K562 (cell line): ENCODE results near the gene FLOT2. TPM values are rescaled to one million over a fixed set of nuclear protein-coding genes. Genes with fewer than 3 reads are reported as not detected.
A peak's percentile ranks its signal among the peaks of the same experiment; 100 is the strongest.

Experiments
- ATAC-seq: fragments of 200-7000 bp; cut with Tn5 transposase; 3 replicates; pipeline ENCODE4 v1.9.1; 2020; ENCODE audit warnings: moderate library complexity
- BruUV-seq: library from RNA; stranded (reverse); fragments of 400-500 nt; replicated peaks from 2 replicates; lab custom pipeline; 2021; lab: Mats Ljungman, UMichigan
- CTCF ChIA-PET: fragments of 300-600 bp; formaldehyde crosslinking; extraction: SDS; loops from one replicate; lab custom pipeline; 2021; ENCODE audit warnings: low intra/inter-chr PET ratio; lab: Yijun Ruan, JAX
- POLR2A ChIA-PET: fragments of 300-600, 350-650 bp; sonication (Branson Sonifier 250); formaldehyde crosslinking; extraction: SDS; loops from one replicate; lab custom pipeline; 2021; ENCODE audit warnings: antibody characterized with exemption, inconsistent platforms; lab: Yijun Ruan, JAX
- DNase-seq, 4 experiments: peaks; one replicate each; pipeline versions ENCODE4 v3.0.0 to v3.0.0-alpha.2; 2011 to 2018; ENCODE audit warnings: low spot score in 3 of 4, mixed read lengths in 3 of 4; ENCODE audit errors: extremely low read depth in 1 of 4
- FAIRE-seq: peaks from 2 replicates; lab custom pipeline; 2011; peaks lifted over from hg19 to GRCh38; lab: Jason Lieb, UNC
- H2AFZ ChIP-seq: 2 replicates; pipeline ENCODE4 v1.6.0; 2011; ENCODE audit warnings: low read depth, low read length, control low read depth, inconsistent platforms
- H3K27ac ChIP-seq: fragments of 200-600 bp; 3 replicates; pipeline ENCODE4 v1.8.0; 2011; ENCODE audit warnings: low read depth, mild to moderate bottlenecking, control low read depth, inconsistent platforms, low read length, moderate library complexity, mixed read lengths; ENCODE audit errors: extremely low read depth
- H3K27me3 ChIP-seq, 2 experiments: fragments of 300-600 bp in 1 of 2; 2 replicates in 1 of 2; 3 replicates in 1 of 2; pipeline versions ENCODE4 v1.6.0 to v1.8.0; 2011; ENCODE audit warnings: inconsistent platforms in 2 of 2, low read length in 2 of 2, mild to moderate bottlenecking in 1 of 2, mixed read lengths in 1 of 2, moderate library complexity in 1 of 2; ENCODE audit not compliant: control insufficient read depth in 2 of 2, insufficient read depth in 2 of 2
- H3K36me3 ChIP-seq: fragments of 300-600 bp; 3 replicates; pipeline ENCODE4 v1.8.0; 2011; ENCODE audit warnings: mild to moderate bottlenecking, low read length, inconsistent platforms; ENCODE audit not compliant: control insufficient read depth, insufficient read depth
- H3K4me1 ChIP-seq, 2 experiments: fragments of 200-600 bp in 1 of 2; replicated peaks in 1 of 2; 2 replicates in 1 of 2; 3 replicates in 1 of 2; pipeline versions ENCODE4 v1.5.1 to v1.8.0; 2011; ENCODE audit warnings: inconsistent platforms in 2 of 2, low read length in 2 of 2, mild to moderate bottlenecking in 1 of 2, mixed read lengths in 1 of 2, moderate library complexity in 1 of 2; ENCODE audit not compliant: control insufficient read depth in 2 of 2, insufficient read depth in 2 of 2
- H3K4me2 ChIP-seq: 2 replicates; pipeline ENCODE4 v1.6.1; 2011; ENCODE audit warnings: low read length, control low read depth, inconsistent platforms, mixed read lengths; ENCODE audit not compliant: insufficient read depth
- H3K4me3 ChIP-seq: fragments of 200-600 bp; sonication (generic), shearing (Covaris generic); 2 replicates; pipeline ENCODE4 v1.5.1; 2016; ENCODE audit warnings: control low read depth, inconsistent platforms
- H3K79me2 ChIP-seq: fragments of 200-600 bp; 3 replicates; pipeline ENCODE4 v1.8.0; 2011; ENCODE audit warnings: low read length, inconsistent platforms; ENCODE audit not compliant: control insufficient read depth, insufficient read depth
- H3K9ac ChIP-seq, 2 experiments: 2 replicates each; pipeline versions ENCODE4 v1.6.0 to v1.6.1; 2011; ENCODE audit warnings: low read depth in 2 of 2, low read length in 2 of 2, control low read depth in 1 of 2, inconsistent platforms in 1 of 2, mild to moderate bottlenecking in 1 of 2, mixed read lengths in 1 of 2; ENCODE audit not compliant: insufficient read depth in 1 of 2
- H3K9me1 ChIP-seq: one replicate; pipeline ENCODE4 v1.6.0; 2011; ENCODE audit warnings: inconsistent platforms, mild to moderate bottlenecking, low read length, moderate library complexity; ENCODE audit not compliant: control insufficient read depth, insufficient read depth
- H3K9me3 ChIP-seq: replicated peaks from 2 replicates; pipeline ENCODE4 v1.5.1; 2011; ENCODE audit warnings: low read depth, low read length, inconsistent platforms; ENCODE audit not compliant: control insufficient read depth, insufficient read depth
- H4K20me1 ChIP-seq: replicated peaks from 2 replicates; pipeline ENCODE4 v1.6.1; 2011; ENCODE audit warnings: low read length, inconsistent platforms, mixed read lengths; ENCODE audit not compliant: control insufficient read depth, insufficient read depth
- LCOR ChIP-seq: sonication (generic); formaldehyde crosslinking; IDR thresholded peaks from 2 replicates; pipeline ENCODE4 v1.8.0; 2022; ENCODE audit warnings: mild to moderate bottlenecking, missing genetic modification reagents
- SIRT6 ChIP-seq: IDR thresholded peaks from one replicate; pipeline ENCODE4 v1.6.1; 2012; ENCODE audit warnings: low read depth, mild to moderate bottlenecking, control low read depth, inconsistent platforms, low read length, moderate library complexity
- THRAP3 ChIP-seq: fragments of 450-650 bp; IDR thresholded peaks from 2 replicates; pipeline ENCODE4 v1.6.1; 2016; ENCODE audit warnings: mild to moderate bottlenecking, inconsistent platforms, borderline replicate concordance
- ZZZ3 ChIP-seq: fragments of 450-650 bp; IDR thresholded peaks from 2 replicates; pipeline ENCODE4 v1.6.1; 2016; ENCODE audit warnings: antibody characterized with exemption, mild to moderate bottlenecking, moderate library complexity
- WGBS: fragments of 100-300 bp; shearing (Covaris generic); methylation state at CpG from one replicate; pipeline ENCODE4 v1.1.6; 2016; ENCODE audit warnings: low coverage, mixed read lengths; ENCODE audit not compliant: insufficient coverage; ENCODE audit errors: missing lambda C conversion rate; 5-methylcytosine and 5-hydroxymethylcytosine counted together
- in situ Hi-C: fragments of 300-500 bp; cut with MboI; formaldehyde crosslinking; loops from 4 replicates; pipeline ENCODE4 v1.15.0; 2018; ENCODE audit warnings: inconsistent platforms, mixed read lengths
- intact Hi-C: fragments of 100-400 bp; cut with micrococcal nuclease; formaldehyde crosslinking; loops from 2 replicates; pipeline ENCODE4 v1.14.2; 2022
- polyA plus RNA-seq, 8 experiments: library from polyadenylated mRNA; depleted of rRNA in 4 of 8; stranded (reverse) in 5 of 8; unstranded in 3 of 8; fragments of >200 nt; fragmentation: Nextera tagmentation in 2 of 8; fragmentation: Illumina TruSeq in 1 of 8; extraction: Ambion mirVana in 2 of 8; extraction: Trizol in 1 of 8; gene quantifications; 2 replicates each; pipeline versions ENCODE4 v1.2.1 to v1.2.3, GENCODE V29; 2011 to 2014; ENCODE audit warnings: inconsistent platforms in 1 of 8, missing spikeins in 1 of 8
- total RNA-seq, 7 experiments: library from RNA; depleted of rRNA in 6 of 7; stranded (reverse); fragments of >200 nt in 6 of 7; fragmentation: Illumina TruSeq in 2 of 7; extraction: Trizol in 2 of 7; gene quantifications; 2 replicates each; pipeline versions ENCODE4 v1.2.1 to v1.2.3, GENCODE V29; 2011 to 2021; ENCODE audit warnings: low replicate concordance in 1 of 7
- TF ChIP-seq, protein P1 (sequence below): fragments of 450-650 bp; IDR thresholded peaks from 2 replicates; pipeline ENCODE4 v1.6.1; 2016
- TF ChIP-seq, protein P2 (sequence below): fragments of 450-650 bp; formaldehyde crosslinking; IDR thresholded peaks from 2 replicates; pipeline ENCODE4 v1.4.0; 2020; ENCODE audit warnings: mild to moderate bottlenecking, moderate library complexity
- TF ChIP-seq, protein P3 (sequence below), 2 experiments: IDR thresholded peaks in 1 of 2; conservative IDR thresholded peaks in 1 of 2; 2 replicates each; pipeline ENCODE4 v1.6.1; 2016; ENCODE audit warnings: low read depth in 2 of 2, mild to moderate bottlenecking in 1 of 2, missing compliant biosample characterization in 1 of 2, missing genetic modification characterization in 1 of 2, moderate library complexity in 1 of 2

Gene FLOT2
- total and polyA plus RNA-seq, 9 of the 15 experiments (the other 6 are each of a cell fraction or from before 2014, with no cell fraction given) = 17.5 to 138 (median 41.7) TPM

- in situ Hi-C loops = no loop called here
- peak; percentile 31; the same call in 2 of the 3 replicates for ATAC-seq
- ChIA-PET POLR2A (interaction anchor here (0.6 to 3.7 kb wide), 7 partner anchors 9 to 161 kb away, joined by 3 to 14 read pairs (median 5); no protein-coding TSS in a partner anchor), CTCF (interaction anchor here (0.9 to 3.2 kb wide), 2 partner anchors 14 to 192 kb away, joined by 3 to 15 read pairs; partner anchors contain the start of gene TLCD1)
- Histone ChIP-seq H3K9me3 (peaks cover 4% of the 10 kb centered on the region; the same call in 1 of the 2 replicates), H3K27me3 (no peaks in the 10 kb centered on the region), H3K9ac (no peak overlapping the region; a peak in 1 of 4 replicates), H3K4me1 (peaks cover 2% of the 10 kb centered on the region in 2 experiments; a peak in 3 of 5 replicates), H3K9me1 (no peaks in the 10 kb centered on the region), H3K27ac (no peak overlapping the region), H3K4me3 (no peak overlapping the region), H4K20me1 (no peaks in the 10 kb centered on the region; the same call in 1 of the 2 replicates), H3K36me3 (peaks cover 91% of the 10 kb centered on the region), H3K4me2 (no peak overlapping the region), H3K79me2 (no peaks in the 10 kb centered on the region), H2AFZ (no peak overlapping the region)
- no TSS peak for BruUV-seq
- no peak for TF ChIP-seq ZZZ3
- TF ChIP-seq, protein P1, sequence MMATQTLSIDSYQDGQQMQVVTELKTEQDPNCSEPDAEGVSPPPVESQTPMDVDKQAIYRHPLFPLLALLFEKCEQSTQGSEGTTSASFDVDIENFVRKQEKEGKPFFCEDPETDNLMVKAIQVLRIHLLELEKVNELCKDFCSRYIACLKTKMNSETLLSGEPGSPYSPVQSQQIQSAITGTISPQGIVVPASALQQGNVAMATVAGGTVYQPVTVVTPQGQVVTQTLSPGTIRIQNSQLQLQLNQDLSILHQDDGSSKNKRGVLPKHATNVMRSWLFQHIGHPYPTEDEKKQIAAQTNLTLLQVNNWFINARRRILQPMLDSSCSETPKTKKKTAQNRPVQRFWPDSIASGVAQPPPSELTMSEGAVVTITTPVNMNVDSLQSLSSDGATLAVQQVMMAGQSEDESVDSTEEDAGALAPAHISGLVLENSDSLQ = peak; percentile 79
- intact Hi-C loops = no loop called here
- FAIRE-seq = peak; percentile 35
- DNase-seq = no peak
- WGBS = 42% methylated on average over 2 of the region's 2 CpGs
Observed at GRCh38 chr17:28918295-28918694, 20.8 kb upstream of the FLOT2 start.

- FAIRE-seq (no peak), ATAC-seq (no peak), DNase-seq (no peak)
- Histone ChIP-seq H3K4me1 (peaks cover 10 to 11% of the 10 kb centered on the region in 2 experiments), H3K9me1 (no peaks in the 10 kb centered on the region), H3K27me3 (no peaks in the 10 kb centered on the region), H3K27ac (no peak overlapping the region; the same call in 2 of the 3 replicates), H3K4me2 (no peak overlapping the region), H3K4me3 (no peak overlapping the region), H2AFZ (no peak overlapping the region), H3K36me3 (peaks cover 92% of the 10 kb centered on the region), H3K9ac (peak overlapping the region in 1 of 2 experiments; percentile 31; a peak in 1 of 4 replicates), H4K20me1 (peaks cover 4% of the 10 kb centered on the region), H3K9me3 (peaks cover 4% of the 10 kb centered on the region; the same call in 1 of the 2 replicates), H3K79me2 (no peaks in the 10 kb centered on the region)
- intact Hi-C loops (loop anchor here (2.0 kb wide), 1 partner anchor 69 kb away; no protein-coding TSS in a partner anchor), in situ Hi-C loops (no loop called here)
- no TSS peak for BruUV-seq
- 86% methylated on average over 5 of the region's 5 CpGs for WGBS
- CTCF ChIA-PET = interaction anchor here (3.2 kb wide), 1 partner anchor 191 kb away, joined by 15 read pairs; the partner anchor contains the start of gene TLCD1
- POLR2A ChIA-PET = interaction anchor here (1.1 to 3.7 kb wide), 5 partner anchors 9 to 271 kb away, joined by 3 to 14 read pairs (median 9); no protein-coding TSS in a partner anchor
- no peak for TF ChIP-seq SIRT6
- TF ChIP-seq, protein P2, sequence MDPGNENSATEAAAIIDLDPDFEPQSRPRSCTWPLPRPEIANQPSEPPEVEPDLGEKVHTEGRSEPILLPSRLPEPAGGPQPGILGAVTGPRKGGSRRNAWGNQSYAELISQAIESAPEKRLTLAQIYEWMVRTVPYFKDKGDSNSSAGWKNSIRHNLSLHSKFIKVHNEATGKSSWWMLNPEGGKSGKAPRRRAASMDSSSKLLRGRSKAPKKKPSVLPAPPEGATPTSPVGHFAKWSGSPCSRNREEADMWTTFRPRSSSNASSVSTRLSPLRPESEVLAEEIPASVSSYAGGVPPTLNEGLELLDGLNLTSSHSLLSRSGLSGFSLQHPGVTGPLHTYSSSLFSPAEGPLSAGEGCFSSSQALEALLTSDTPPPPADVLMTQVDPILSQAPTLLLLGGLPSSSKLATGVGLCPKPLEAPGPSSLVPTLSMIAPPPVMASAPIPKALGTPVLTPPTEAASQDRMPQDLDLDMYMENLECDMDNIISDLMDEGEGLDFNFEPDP (CRISPR knock-in tag) = no peak
- no peak for TF ChIP-seq THRAP3
- TF ChIP-seq, protein P3, sequence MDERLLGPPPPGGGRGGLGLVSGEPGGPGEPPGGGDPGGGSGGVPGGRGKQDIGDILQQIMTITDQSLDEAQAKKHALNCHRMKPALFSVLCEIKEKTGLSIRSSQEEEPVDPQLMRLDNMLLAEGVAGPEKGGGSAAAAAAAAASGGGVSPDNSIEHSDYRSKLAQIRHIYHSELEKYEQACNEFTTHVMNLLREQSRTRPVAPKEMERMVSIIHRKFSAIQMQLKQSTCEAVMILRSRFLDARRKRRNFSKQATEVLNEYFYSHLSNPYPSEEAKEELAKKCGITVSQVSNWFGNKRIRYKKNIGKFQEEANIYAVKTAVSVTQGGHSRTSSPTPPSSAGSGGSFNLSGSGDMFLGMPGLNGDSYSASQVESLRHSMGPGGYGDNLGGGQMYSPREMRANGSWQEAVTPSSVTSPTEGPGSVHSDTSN (CRISPR knock-in tag; IDR thresholded peaks at IDR 0.05; ENCODE audit: low read depth) = no peak
- TF ChIP-seq, protein P3 (tag; conservative IDR thresholded peaks at IDR 0.05; ENCODE audit: low read depth) = no peak
- no peak for TF ChIP-seq LCOR
Observed at GRCh38 chr17:28917465-28917864, 19.9 kb upstream of the FLOT2 start.
